ENCODE data around the gene NBEA.

Gene NBEA

GRCh38 chr13:35179920-35180663 lies 238.0 kb downstream of the NBEA start:
- DNase-seq, result no peak

- DNase-seq, result no peak
Observed at GRCh38 chr13:35190241-35190640, 248.2 kb downstream of the NBEA start.

GRCh38 chr13:35191883-35192282 lies 249.8 kb downstream of the NBEA start:
- DNase-seq, result no peak

GRCh38 chr13:35198613-35199200 lies 256.6 kb downstream of the NBEA start:
- DNase-seq, result no peak

- DNase-seq, result no peak
Observed at GRCh38 chr13:35208587-35208986, 266.5 kb downstream of the NBEA start.

GRCh38 chr13:35210261-35210660 lies 268.2 kb downstream of the NBEA start:
- no peak for DNase-seq

GRCh38 chr13:35211949-35212348 lies 269.9 kb downstream of the NBEA start:
- DNase-seq, result no peak

GRCh38 chr13:35213911-35214310 lies 271.8 kb downstream of the NBEA start:
- DNase-seq, result no peak

GRCh38 chr13:35216131-35216530 lies 274.1 kb downstream of the NBEA start:
- no peak for DNase-seq

GRCh38 chr13:35219021-35219420 lies 277.0 kb downstream of the NBEA start:
- no peak for DNase-seq

- no peak for DNase-seq
Observed at GRCh38 chr13:35225159-35225558, 283.1 kb downstream of the NBEA start.

GRCh38 chr13:35225582-35225981 lies 283.5 kb downstream of the NBEA start:
- no peak for DNase-seq

- no peak for DNase-seq
Observed at GRCh38 chr13:35228536-35228935, 286.5 kb downstream of the NBEA start.

GRCh38 chr13:35231426-35231825 lies 289.4 kb downstream of the NBEA start:
- no peak for DNase-seq

- no peak for DNase-seq
Observed at GRCh38 chr13:35238274-35238673, 296.2 kb downstream of the NBEA start.

GRCh38 chr13:35252536-35253205 lies 310.6 kb downstream of the NBEA start:
- DNase-seq, result no peak

GRCh38 chr13:35255241-35255640 lies 313.2 kb downstream of the NBEA start:
- DNase-seq, result no peak

- no peak for DNase-seq
Observed at GRCh38 chr13:35256459-35257148, 314.5 kb downstream of the NBEA start.

GRCh38 chr13:35260316-35260715 lies 318.2 kb downstream of the NBEA start:
- DNase-seq, result no peak

GRCh38 chr13:35266412-35266811 lies 324.3 kb downstream of the NBEA start:
- DNase-seq, result no peak

GRCh38 chr13:35278917-35279316 lies 336.8 kb downstream of the NBEA start:
- no peak for DNase-seq

GRCh38 chr13:35279500-35279899 lies 337.4 kb downstream of the NBEA start:
- no peak for DNase-seq

GRCh38 chr13:35283856-35284255 lies 341.8 kb downstream of the NBEA start:
- DNase-seq, result no peak

GRCh38 chr13:35285677-35286076 lies 343.6 kb downstream of the NBEA start:
- DNase-seq, result no peak

All from CD4-positive, alpha-beta T cell treated with Interferon alpha-2 for 1 hour (primary cell).